A549 (cell line): ENCODE results near the gene ALOX15.

Experiments used
- CTCF ChIP-seq: fragments of >200 bp; sonication (Bioruptor Twin); formaldehyde crosslinking; IDR thresholded peaks from 3 replicates; pipeline ENCODE4 v1.5.1; 2016
- POLR2A ChIP-seq: IDR thresholded peaks from 2 replicates; pipeline ENCODE4 v1.6.1; 2012; ENCODE audit warnings: mild to moderate bottlenecking, low read length
- RFX5 ChIP-seq: fragments of 450-650 bp; IDR thresholded peaks from 2 replicates; pipeline ENCODE4 v1.7.1; 2014; ENCODE audit warnings: antibody characterized with exemption, mild to moderate bottlenecking, moderate library complexity

GRCh38 chr17:4587195-4587594 is 54.3 kb downstream of the ALOX15 start:
- TF ChIP-seq POLR2A (no peak), CTCF (no peak), RFX5 (no peak)
